Astrocyte of the cerebellum (primary cell): ENCODE data around the gene WNT11.

Experiments used
- DNase-seq: peaks from one replicate; pipeline ENCODE4 v3.0.0-alpha.2; 2011; ENCODE audit warnings: low read depth
- H3K4me3 ChIP-seq: 2 replicates; pipeline ENCODE4 v1.5.1; 2011; ENCODE audit warnings: mild to moderate bottlenecking, low read depth, low read length, moderate library complexity
- CTCF ChIP-seq: IDR thresholded peaks from 2 replicates; pipeline ENCODE4 v1.5.1; 2012; ENCODE audit warnings: low read length, low read depth, moderate library complexity, mild to moderate bottlenecking; ENCODE audit errors: missing control alignments
- in situ Hi-C: cut with HindIII; loops from 2 replicates; pipeline ENCODE4 v1.10.0; 2017; ENCODE audit warnings: low sequenced_read_pairs

The WNT11 gene

DNA sequence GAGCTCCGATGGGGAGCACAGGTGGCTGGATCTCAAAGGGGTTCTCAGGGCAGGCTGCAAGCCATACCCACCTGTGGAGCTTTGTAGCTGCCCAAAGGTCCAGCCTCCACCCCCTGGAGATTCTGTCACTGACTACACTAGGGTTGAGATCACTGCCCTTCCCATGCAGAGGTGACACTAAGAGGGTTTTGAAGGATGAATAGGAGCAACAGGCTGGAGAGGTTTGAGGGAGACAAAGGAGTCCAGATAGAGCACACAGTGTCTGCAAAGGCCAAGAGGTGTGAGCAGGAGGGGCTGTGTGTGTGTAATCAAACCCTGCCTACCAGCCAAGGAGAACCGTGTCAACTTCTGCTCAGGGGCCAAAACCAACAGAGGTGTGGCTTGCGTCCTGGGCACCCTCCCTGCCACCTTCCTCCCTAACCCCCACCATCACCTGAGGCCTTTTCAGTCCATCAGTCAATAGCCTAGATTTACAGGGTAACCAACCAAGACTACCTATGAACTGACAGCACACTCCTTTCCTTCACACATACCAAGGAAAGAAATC lies 43.0 kb upstream of the WNT11 start:
- H3K4me3 ChIP-seq = no peak overlapping the region
- no peak for DNase-seq
- in situ Hi-C loops = loop anchor here (25.0 kb wide), 1 partner anchor 263 kb away; no protein-coding TSS in a partner anchor
- TF ChIP-seq CTCF = no peak

GRCh38 chr11:76248210-76248609 lies 41.9 kb upstream of the WNT11 start:
- DNase-seq = no peak
- in situ Hi-C loops = loop anchor here (25.0 kb wide), 1 partner anchor 264 kb away; no protein-coding TSS in a partner anchor
- no peak overlapping the region for H3K4me3 ChIP-seq
- peak; percentile 13 for TF ChIP-seq CTCF

GRCh38 chr11:76247091-76247490 lies 40.8 kb upstream of the WNT11 start:
- in situ Hi-C loops = loop anchor here (25.0 kb wide), 1 partner anchor 265 kb away; no protein-coding TSS in a partner anchor
- TF ChIP-seq CTCF = no peak
- DNase-seq = no peak
- no peak overlapping the region for H3K4me3 ChIP-seq

- no peak for TF ChIP-seq CTCF
- in situ Hi-C loops = loop anchor here (25.0 kb wide), 1 partner anchor 266 kb away; no protein-coding TSS in a partner anchor
- no peak for DNase-seq
- no peak overlapping the region for H3K4me3 ChIP-seq
These were observed 40.1 kb upstream of the WNT11 start for GRCh38 chr11:76246271-76246933.

- in situ Hi-C loops = loop anchor here (25.0 kb wide), 1 partner anchor 267 kb away; no protein-coding TSS in a partner anchor
- no peak for TF ChIP-seq CTCF
- H3K4me3 ChIP-seq = no peak overlapping the region
- no peak for DNase-seq
These were observed 39.4 kb upstream of the WNT11 start for GRCh38 chr11:76245720-76246119.

GRCh38 chr11:76244316-76244851 lies 38.1 kb upstream of the WNT11 start:
- in situ Hi-C loops = loop anchor here (25.0 kb wide), 1 partner anchor 268 kb away; no protein-coding TSS in a partner anchor
- no peak for DNase-seq
- no peak for TF ChIP-seq CTCF
- H3K4me3 ChIP-seq = no peak overlapping the region
